MCF 10A (cell line): ENCODE measurements around the gene TTC27. TPM values are rescaled to one million over a fixed set of nuclear protein-coding genes. Genes with fewer than 3 reads are reported as not detected.

Experiments used
- BruUV-seq: library from RNA; stranded (reverse); fragments of 400-500 nt; replicated peaks from 2 replicates; lab custom pipeline; 2021; lab: Mats Ljungman, UMichigan
- CTCF ChIA-PET: fragments of 300-600 bp; sonication (Branson Sonifier 250); formaldehyde crosslinking; extraction: SDS; loops from one replicate; lab custom pipeline; 2021; ENCODE audit warnings: antibody characterized with exemption, inconsistent platforms; lab: Yijun Ruan, JAX
- POLR2A ChIA-PET: fragments of 300-600, 350-650 bp; sonication (Branson Sonifier 250); formaldehyde crosslinking; extraction: SDS; loops from one replicate; lab custom pipeline; 2020; ENCODE audit warnings: antibody characterized with exemption, inconsistent platforms; lab: Yijun Ruan, JAX
- DNase-seq: peaks from one replicate; pipeline ENCODE4 v3.0.0-alpha.2; 2018; ENCODE audit not compliant: unreplicated experiment
- H3K27ac Mint-ChIP-seq: one replicate; pipeline ENCODE4 v1.8.0; 2022; ENCODE audit warnings: mild to moderate bottlenecking, low read depth, mixed read lengths; ENCODE audit not compliant: unreplicated experiment
- H3K27me3 Mint-ChIP-seq: one replicate; pipeline ENCODE4 v1.8.0; 2022; ENCODE audit warnings: mixed read lengths; ENCODE audit not compliant: insufficient read depth, unreplicated experiment
- H3K36me3 Mint-ChIP-seq: one replicate; pipeline ENCODE4 v1.8.0; 2022; ENCODE audit warnings: mild to moderate bottlenecking, moderate library complexity, mixed read lengths; ENCODE audit not compliant: insufficient read depth, unreplicated experiment
- H3K4me1 Mint-ChIP-seq: one replicate; pipeline ENCODE4 v1.8.0; 2022; ENCODE audit warnings: mixed read lengths; ENCODE audit not compliant: insufficient read depth, unreplicated experiment
- H3K4me3 Mint-ChIP-seq: one replicate; pipeline ENCODE4 v1.8.0; 2022; ENCODE audit warnings: mild to moderate bottlenecking, moderate library complexity, mixed read lengths; ENCODE audit not compliant: unreplicated experiment
- H3K9me3 Mint-ChIP-seq: one replicate; pipeline ENCODE4 v1.8.0; 2022; ENCODE audit warnings: mixed read lengths; ENCODE audit not compliant: unreplicated experiment
- CTCF ChIP-seq: fragments of 200-600 bp; IDR thresholded peaks from one replicate; pipeline ENCODE4 v1.8.0; 2022; ENCODE audit warnings: antibody characterized with exemption, mild to moderate bottlenecking; ENCODE audit not compliant: unreplicated experiment
- intact Hi-C: fragments of 100-400 bp; cut with micrococcal nuclease; formaldehyde crosslinking; loops from 2 replicates; pipeline ENCODE4 v1.14.1; 2022
- total RNA-seq: library from RNA; stranded (reverse); gene quantifications from 2 replicates; pipeline ENCODE4 v1.2.3, GENCODE V29; 2022

The TTC27 gene
- total RNA-seq, 1 experiment from 2014 or later = 29.1 TPM

- Mint-ChIP-seq H3K4me1 (peaks cover 26% of the 10 kb centered on the region), H3K9me3 (no peaks in the 10 kb centered on the region), H3K27ac (no peak overlapping the region), H3K4me3 (no peak overlapping the region), H3K27me3 (no peaks in the 10 kb centered on the region), H3K36me3 (peaks cover 21% of the 10 kb centered on the region)
- no TSS peak for BruUV-seq
- intact Hi-C loops = no loop called here
- no peak for DNase-seq
- ChIA-PET CTCF (interaction anchor here (0.7 kb wide), 1 partner anchor 33 kb away, joined by 3 read pairs; no protein-coding TSS in a partner anchor), POLR2A (no interaction called here)
- no peak for TF ChIP-seq CTCF
Observed at GRCh38 chr2:32712870-32713269, 85.0 kb downstream of the TTC27 start.

- Mint-ChIP-seq H3K4me3 (no peak overlapping the region), H3K36me3 (peaks cover 25% of the 10 kb centered on the region), H3K27ac (no peak overlapping the region), H3K4me1 (peaks cover 26% of the 10 kb centered on the region), H3K27me3 (no peaks in the 10 kb centered on the region), H3K9me3 (no peaks in the 10 kb centered on the region)
- no peak for DNase-seq
- POLR2A ChIA-PET = no interaction called here
- CTCF ChIA-PET = no interaction called here
- intact Hi-C loops = no loop called here
- BruUV-seq = no TSS peak
- no peak for TF ChIP-seq CTCF
Observed at GRCh38 chr2:32714521-32714920, 86.7 kb downstream of the TTC27 start.

- no peaks in the 10 kb centered on the region for H3K27me3 Mint-ChIP-seq
- ChIA-PET POLR2A (no interaction called here), CTCF (interaction anchor here (0.8 kb wide), 1 partner anchor 761 kb away, joined by 3 read pairs; the partner anchor contains the start of gene RASGRP3)
- no peak for DNase-seq
- intact Hi-C loops = no loop called here
- BruUV-seq = no TSS peak
- no peaks in the 10 kb centered on the region for H3K9me3 Mint-ChIP-seq
- no peak for TF ChIP-seq CTCF
- H3K27ac Mint-ChIP-seq = peak overlapping the region; percentile 46
- peaks cover 26% of the 10 kb centered on the region for H3K4me1 Mint-ChIP-seq
- H3K4me3 Mint-ChIP-seq = no peak overlapping the region
- H3K36me3 Mint-ChIP-seq = peaks cover 25% of the 10 kb centered on the region
Observed at GRCh38 chr2:32715391-32715841, 87.6 kb downstream of the TTC27 start.

- TF ChIP-seq CTCF = no peak
- Mint-ChIP-seq H3K9me3 (no peaks in the 10 kb centered on the region), H3K4me3 (no peak overlapping the region), H3K27me3 (no peaks in the 10 kb centered on the region), H3K36me3 (peaks cover 25% of the 10 kb centered on the region), H3K27ac (peak overlapping the region; percentile 46), H3K4me1 (peaks cover 25% of the 10 kb centered on the region)
- no TSS peak for BruUV-seq
- CTCF ChIA-PET = interaction anchor here (0.6 to 0.8 kb wide), 2 partner anchors 31 to 760 kb away, joined by 3 to 6 read pairs; partner anchors contain the start of gene RASGRP3
- POLR2A ChIA-PET = interaction anchor here (0.7 to 0.8 kb wide), 2 partner anchors 88 to 198 kb away, joined by 3 to 6 read pairs; partner anchors contain the start of gene TTC27
- intact Hi-C loops = no loop called here
- DNase-seq = peak; percentile 17
Observed at GRCh38 chr2:32715981-32716380, 88.1 kb downstream of the TTC27 start.
